HEK293 (cell line): ENCODE measurements around the gene APLP2.

ENCODE experiments used
- CTCF ChIA-PET: fragments of 350-600 bp; formaldehyde crosslinking; extraction: SDS; loops from one replicate; lab custom pipeline; 2021; ENCODE audit warnings: antibody characterized with exemption; lab: Yijun Ruan, JAX
- POLR2A ChIA-PET: fragments of 300-600 bp; formaldehyde crosslinking; extraction: SDS; loops from one replicate; lab custom pipeline; 2020; ENCODE audit warnings: antibody characterized with exemption, inconsistent platforms; lab: Yijun Ruan, JAX
- H3K27ac ChIP-seq: fragments of 200-500 bp; sonication (Bioruptor generic); 2 replicates; pipeline ENCODE4 v1.5.1; 2014; ENCODE audit warnings: low read depth, low read length, control low read depth, inconsistent platforms; ENCODE audit errors: extremely low read depth
- H3K36me3 ChIP-seq, 2 experiments: fragments of 200-500 bp in 1 of 2; sonication (Bioruptor generic) in 1 of 2; 1 replicate in 1 of 2; 2 replicates in 1 of 2; pipeline ENCODE4 v1.5.1; 2014 to 2017; ENCODE audit warnings: inconsistent platforms in 2 of 2, low read length in 2 of 2; ENCODE audit not compliant: control insufficient read depth in 2 of 2, insufficient read depth in 1 of 2
- H3K4me1 ChIP-seq: fragments of 200-500 bp; sonication (Bioruptor generic); 2 replicates; pipeline ENCODE4 v1.5.1; 2014; ENCODE audit warnings: mild to moderate bottlenecking, low read length, inconsistent platforms; ENCODE audit not compliant: control insufficient read depth, insufficient read depth
- H3K4me3 ChIP-seq: 2 replicates; pipeline ENCODE4 v1.5.1; 2011; ENCODE audit warnings: low read depth, mild to moderate bottlenecking, control low read depth, low read length, moderate library complexity
- H3K9me3 ChIP-seq: fragments of 200-500 bp; sonication (Bioruptor generic); 2 replicates; pipeline ENCODE4 v1.5.1; 2014; ENCODE audit warnings: low read depth, low read length, inconsistent platforms; ENCODE audit not compliant: control insufficient read depth, insufficient read depth
- FEZF1 ChIP-seq: fragments of 450-650 bp; formaldehyde crosslinking; IDR thresholded peaks from 2 replicates; pipeline ENCODE4 v1.5.1; 2016; ENCODE audit warnings: missing biosample characterization, missing genetic modification characterization
- IKZF3 ChIP-seq: fragments of 450-650 bp; IDR thresholded peaks from 2 replicates; pipeline ENCODE4 v1.5.0; 2018; ENCODE audit warnings: missing biosample characterization, mild to moderate bottlenecking, missing genetic modification characterization, moderate library complexity
- PRDM1 ChIP-seq: fragments of 450-650 bp; formaldehyde crosslinking; IDR thresholded peaks from 2 replicates; pipeline ENCODE4; 2016; ENCODE audit warnings: missing biosample characterization, missing genetic modification characterization
- PRDM10 ChIP-seq: fragments of 450-650 bp; formaldehyde crosslinking; IDR thresholded peaks from 2 replicates; pipeline ENCODE4 v1.5.1; 2016; ENCODE audit warnings: missing biosample characterization, missing genetic modification characterization
- TSHZ1 ChIP-seq: fragments of 450-650 bp; formaldehyde crosslinking; IDR thresholded peaks from 2 replicates; pipeline ENCODE4 v1.5.1; 2016; ENCODE audit warnings: missing biosample characterization, missing genetic modification characterization, borderline replicate concordance
- ZBTB8A ChIP-seq: fragments of 450-650 bp; formaldehyde crosslinking; IDR thresholded peaks from 2 replicates; pipeline ENCODE4 v1.5.1; 2016; ENCODE audit warnings: missing biosample characterization, missing genetic modification characterization
- ZNF148 ChIP-seq: fragments of 450-650 bp; formaldehyde crosslinking; IDR thresholded peaks from 2 replicates; pipeline ENCODE4 v1.5.0; 2017; ENCODE audit warnings: missing biosample characterization, missing genetic modification characterization, borderline replicate concordance
- ZNF175 ChIP-seq: fragments of 450-650 bp; formaldehyde crosslinking; IDR thresholded peaks from 2 replicates; pipeline ENCODE4 v1.5.1; 2016; ENCODE audit warnings: missing biosample characterization, missing genetic modification characterization
- ZNF223 ChIP-seq: fragments of 450-650 bp; formaldehyde crosslinking; IDR thresholded peaks from 2 replicates; pipeline ENCODE4 v1.5.1; 2016; ENCODE audit warnings: missing biosample characterization, missing genetic modification characterization

APLP2 gene

GRCh38 chr11:130022799-130023198, 46.9 kb upstream of the APLP2 start (continued):
- TF ChIP-seq IKZF3 (tag by site-specific recombination) = no peak

- Histone ChIP-seq H3K36me3 (no peaks in the 10 kb centered on the region), H3K4me3 (no peak overlapping the region), H3K27ac (no peak overlapping the region), H3K4me1 (no peaks in the 10 kb centered on the region), H3K9me3 (no peaks in the 10 kb centered on the region)
- ChIA-PET CTCF (no interaction called here), POLR2A (interaction anchor here (0.9 kb wide), 1 partner anchor 21 kb away, joined by 4 read pairs; the partner anchor contains the start of gene PRDM10)
- no peak for TF ChIP-seq ZNF148 (tag by site-specific recombination)
- peak; percentile 60; the same call in 1 of the 2 replicates for TF ChIP-seq FEZF1 (tag by site-specific recombination)
These were observed 46.5 kb upstream of the APLP2 start for GRCh38 chr11:130023204-130023603.

GRCh38 chr11:130024361-130024760, 45.3 kb upstream of the APLP2 start:
- CTCF ChIA-PET = interaction anchor here (0.6 to 1.1 kb wide), 2 partner anchors 24 to 32 kb away, joined by 3 read pairs; no protein-coding TSS in a partner anchor
- POLR2A ChIA-PET = interaction anchor here (0.9 kb wide), 1 partner anchor 22 kb away, joined by 4 read pairs; the partner anchor contains the start of gene PRDM10

More at GRCh38 chr11:130024361-130024760, 45.3 kb upstream of the APLP2 start:
- Histone ChIP-seq H3K9me3 (no peaks in the 10 kb centered on the region), H3K4me1 (no peaks in the 10 kb centered on the region), H3K36me3 (no peaks in the 10 kb centered on the region), H3K4me3 (no peak overlapping the region), H3K27ac (no peak overlapping the region)
- no peak for TF ChIP-seq TSHZ1
- TF ChIP-seq ZBTB8A (tag by site-specific recombination) = no peak
- TF ChIP-seq PRDM1 = 0 out of 2 replicates have a peak, but pooled peaks have one; percentile 15
- TF ChIP-seq ZNF175 (tag by site-specific recombination) = no peak
- TF ChIP-seq ZNF223 (tag by site-specific recombination) = no peak
- no peak for TF ChIP-seq PRDM10 (tag by site-specific recombination)
